ENCODE measurements around the gene SEMA3A. TPM values are rescaled to one million over a fixed set of nuclear protein-coding genes. Genes with fewer than 3 reads are reported as not detected.
A peak's percentile ranks its signal among the peaks of the same experiment; 100 is the strongest.

The SEMA3A gene
- total and polyA plus RNA-seq, 2 experiments from 2014 or later, result 19.8 to 46.4 TPM

DNA sequence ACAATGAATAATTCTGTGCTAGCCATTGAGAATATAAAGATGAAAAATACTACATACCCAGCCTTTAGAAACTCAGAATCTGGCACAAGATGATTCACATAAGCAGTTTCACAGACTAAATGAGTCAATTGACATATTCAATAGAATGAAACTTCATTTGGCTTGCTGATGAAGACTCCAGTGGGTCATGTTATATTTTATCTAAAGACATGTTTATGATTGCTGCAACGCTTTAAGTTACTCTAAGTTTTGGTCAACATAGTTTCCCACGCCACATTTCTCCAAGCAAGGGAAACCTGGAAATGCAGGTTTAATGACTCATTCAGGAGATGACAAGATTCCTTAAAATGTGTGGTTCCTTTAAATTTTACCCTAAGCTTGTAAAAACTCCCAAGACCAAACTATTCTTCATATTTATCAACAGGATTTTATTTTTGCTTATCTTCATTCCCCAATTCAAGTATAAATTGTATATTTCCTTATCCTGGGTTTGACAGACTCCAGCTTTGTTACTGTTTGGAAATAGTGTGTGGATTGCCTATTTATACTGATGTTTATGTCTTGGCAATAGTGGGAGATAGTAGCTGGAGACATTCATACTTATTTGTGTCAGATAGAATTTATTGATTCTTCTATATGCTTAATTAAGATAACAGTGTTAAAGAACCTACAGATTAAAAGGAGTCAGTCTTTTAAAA, 6.6 kb downstream of the SEMA3A start (continued):
- TF ChIP-seq, protein P1, sequence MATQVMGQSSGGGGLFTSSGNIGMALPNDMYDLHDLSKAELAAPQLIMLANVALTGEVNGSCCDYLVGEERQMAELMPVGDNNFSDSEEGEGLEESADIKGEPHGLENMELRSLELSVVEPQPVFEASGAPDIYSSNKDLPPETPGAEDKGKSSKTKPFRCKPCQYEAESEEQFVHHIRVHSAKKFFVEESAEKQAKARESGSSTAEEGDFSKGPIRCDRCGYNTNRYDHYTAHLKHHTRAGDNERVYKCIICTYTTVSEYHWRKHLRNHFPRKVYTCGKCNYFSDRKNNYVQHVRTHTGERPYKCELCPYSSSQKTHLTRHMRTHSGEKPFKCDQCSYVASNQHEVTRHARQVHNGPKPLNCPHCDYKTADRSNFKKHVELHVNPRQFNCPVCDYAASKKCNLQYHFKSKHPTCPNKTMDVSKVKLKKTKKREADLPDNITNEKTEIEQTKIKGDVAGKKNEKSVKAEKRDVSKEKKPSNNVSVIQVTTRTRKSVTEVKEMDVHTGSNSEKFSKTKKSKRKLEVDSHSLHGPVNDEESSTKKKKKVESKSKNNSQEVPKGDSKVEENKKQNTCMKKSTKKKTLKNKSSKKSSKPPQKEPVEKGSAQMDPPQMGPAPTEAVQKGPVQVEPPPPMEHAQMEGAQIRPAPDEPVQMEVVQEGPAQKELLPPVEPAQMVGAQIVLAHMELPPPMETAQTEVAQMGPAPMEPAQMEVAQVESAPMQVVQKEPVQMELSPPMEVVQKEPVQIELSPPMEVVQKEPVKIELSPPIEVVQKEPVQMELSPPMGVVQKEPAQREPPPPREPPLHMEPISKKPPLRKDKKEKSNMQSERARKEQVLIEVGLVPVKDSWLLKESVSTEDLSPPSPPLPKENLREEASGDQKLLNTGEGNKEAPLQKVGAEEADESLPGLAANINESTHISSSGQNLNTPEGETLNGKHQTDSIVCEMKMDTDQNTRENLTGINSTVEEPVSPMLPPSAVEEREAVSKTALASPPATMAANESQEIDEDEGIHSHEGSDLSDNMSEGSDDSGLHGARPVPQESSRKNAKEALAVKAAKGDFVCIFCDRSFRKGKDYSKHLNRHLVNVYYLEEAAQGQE (IDR thresholded peaks at IDR 0.05; ENCODE audit: unreplicated experiment), result no peak
- TF ChIP-seq JUNB (IDR thresholded peaks at IDR 0.05; ENCODE audit: unreplicated experiment), result no peak
- TF ChIP-seq, protein P2, sequence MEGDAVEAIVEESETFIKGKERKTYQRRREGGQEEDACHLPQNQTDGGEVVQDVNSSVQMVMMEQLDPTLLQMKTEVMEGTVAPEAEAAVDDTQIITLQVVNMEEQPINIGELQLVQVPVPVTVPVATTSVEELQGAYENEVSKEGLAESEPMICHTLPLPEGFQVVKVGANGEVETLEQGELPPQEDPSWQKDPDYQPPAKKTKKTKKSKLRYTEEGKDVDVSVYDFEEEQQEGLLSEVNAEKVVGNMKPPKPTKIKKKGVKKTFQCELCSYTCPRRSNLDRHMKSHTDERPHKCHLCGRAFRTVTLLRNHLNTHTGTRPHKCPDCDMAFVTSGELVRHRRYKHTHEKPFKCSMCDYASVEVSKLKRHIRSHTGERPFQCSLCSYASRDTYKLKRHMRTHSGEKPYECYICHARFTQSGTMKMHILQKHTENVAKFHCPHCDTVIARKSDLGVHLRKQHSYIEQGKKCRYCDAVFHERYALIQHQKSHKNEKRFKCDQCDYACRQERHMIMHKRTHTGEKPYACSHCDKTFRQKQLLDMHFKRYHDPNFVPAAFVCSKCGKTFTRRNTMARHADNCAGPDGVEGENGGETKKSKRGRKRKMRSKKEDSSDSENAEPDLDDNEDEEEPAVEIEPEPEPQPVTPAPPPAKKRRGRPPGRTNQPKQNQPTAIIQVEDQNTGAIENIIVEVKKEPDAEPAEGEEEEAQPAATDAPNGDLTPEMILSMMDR (conservative IDR thresholded peaks at IDR 0.05; ENCODE audit: low read depth in 2 of 2), result no peak

DNA sequence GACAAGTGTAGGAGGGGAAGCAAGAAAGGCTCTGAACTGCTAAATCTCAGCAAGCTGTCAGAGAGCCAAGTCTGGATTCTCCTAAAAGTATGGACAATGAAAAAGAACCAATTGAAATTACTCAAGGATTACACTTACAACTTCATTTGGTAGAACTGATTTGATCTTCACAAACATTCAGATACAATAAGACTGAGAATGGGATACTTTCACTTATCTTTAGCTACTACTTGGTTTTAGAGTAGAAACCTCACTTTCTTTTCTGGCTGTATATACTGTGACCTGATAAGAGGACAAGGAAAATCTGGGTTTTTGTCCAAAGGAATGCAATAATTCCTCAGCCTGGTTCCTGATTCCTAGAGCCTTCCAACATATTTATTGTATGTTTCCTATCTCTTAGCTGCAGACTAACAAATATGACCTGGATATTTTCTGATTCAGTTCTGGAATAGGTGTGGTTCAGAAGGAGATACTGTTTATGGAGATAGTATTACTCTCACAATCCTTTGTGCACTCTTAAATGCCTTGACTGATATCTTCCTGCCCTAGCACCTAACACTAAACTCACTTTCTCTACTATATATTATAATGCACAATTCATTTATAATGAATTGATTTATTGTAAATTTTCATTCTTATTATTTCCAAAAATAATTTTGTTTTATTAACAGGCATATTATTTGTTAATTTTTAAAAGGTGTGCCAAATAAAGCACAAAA, 7.3 kb downstream of the SEMA3A start:
- Mint-ChIP-seq H3K9me3 (no peaks in the 10 kb centered on the region), H3K27ac (peak overlapping the region; percentile 5), H3K36me3 (ENCODE audit: low read depth) (no peaks in the 10 kb centered on the region), H3K4me1 (peaks cover 39% of the 10 kb centered on the region), H3K4me3 (no peak overlapping the region), H3K27me3 (ENCODE audit: insufficient read depth, low read depth, poor library complexity) (no peaks in the 10 kb centered on the region)
- no peaks in the 10 kb centered on the region for H3K27me3 ChIP-seq (ENCODE audit: insufficient read depth)
- H3K4me2 ChIP-seq, result no peak overlapping the region
- H2AFZ ChIP-seq, result no peak overlapping the region
- peak overlapping the region; percentile 9; the same call in 1 of the 2 replicates for H3K27ac ChIP-seq (ENCODE audit: low read depth)
- H3K4me3 ChIP-seq, result no peak overlapping the region
- no peak for ATAC-seq
- H3K9me2 ChIP-seq (ENCODE audit: insufficient read depth), result no peaks in the 10 kb centered on the region
- no peak for DNase-seq (ENCODE audit: low spot score)
- no peaks in the 10 kb centered on the region for H3K36me3 ChIP-seq (ENCODE audit: insufficient read depth)
- H3F3A ChIP-seq (replicated peaks; ENCODE audit: low read depth), result no peaks in the 10 kb centered on the region
- peaks cover 42% of the 10 kb centered on the region for H3K4me1 ChIP-seq (ENCODE audit: insufficient read depth)
- H3K79me2 ChIP-seq (replicated peaks; ENCODE audit: insufficient read depth), result peaks cover 100% of the 10 kb centered on the region
- H4K20me1 ChIP-seq (replicated peaks; ENCODE audit: insufficient read depth), result no peaks in the 10 kb centered on the region
- TF ChIP-seq POLR2AphosphoS5 (IDR thresholded peaks at IDR 0.05; ENCODE audit: low read depth) (no peak), NANOG (IDR thresholded peaks at IDR 0.05; ENCODE audit: borderline replicate concordance) (no peak), ZNF114 (CRISPR knock-in tag; IDR thresholded peaks at IDR 0.05) (no peak), EZH2 (IDR thresholded peaks at IDR 0.05; ENCODE audit: low read depth, unreplicated experiment) (no peak), STAT1 (IDR thresholded peaks at IDR 0.05; ENCODE audit: unreplicated experiment) (no peak), JUNB (IDR thresholded peaks at IDR 0.05; ENCODE audit: unreplicated experiment) (no peak)
- TF ChIP-seq, protein P2 (conservative IDR thresholded peaks at IDR 0.05; ENCODE audit: low read depth in 2 of 2), result no peak
- TF ChIP-seq, protein P1 (IDR thresholded peaks at IDR 0.05; ENCODE audit: unreplicated experiment), result no peak
